Measurements from ENCODE around the gene STPG2. TPM values are rescaled to one million over a fixed set of nuclear protein-coding genes. Genes with fewer than 3 reads are reported as not detected.

The STPG2 gene
- total RNA-seq, 2 donors from 2014 or later = 0.66 to 1.6 TPM

DNA sequence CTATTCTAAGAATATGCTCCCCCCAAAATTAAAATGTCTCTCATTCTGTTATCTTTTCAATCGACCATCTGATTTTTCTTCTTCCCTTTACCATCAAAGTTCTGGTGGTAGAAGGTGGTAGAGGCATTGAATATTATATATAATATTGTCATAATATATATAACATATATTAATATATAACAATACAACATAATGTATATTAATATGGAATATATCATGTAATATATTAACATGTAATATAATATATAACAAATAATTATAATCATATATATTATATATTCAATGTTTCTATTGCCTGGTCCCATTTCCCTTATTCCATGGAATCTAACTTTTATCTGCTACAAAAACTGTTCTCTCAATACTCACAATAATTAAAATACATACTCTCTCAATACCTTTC, 40.6 kb downstream of the STPG2 start:
- no peaks in the 10 kb centered on the region for H3K9me3 ChIP-seq
- 41 to 44% methylated on average over 1 of the region's 1 CpG for WGBS, 2 donors
- H3K27ac ChIP-seq = no peak overlapping the region
- intact Hi-C loops (cut with DNase I) = no loop called here
- DNase-seq (no peak), ATAC-seq (no peak)
- H3K4me3 ChIP-seq = no peak overlapping the region
- no peaks in the 10 kb centered on the region for H3K4me1 ChIP-seq
- H3K36me3 ChIP-seq (replicated peaks in 1 of 2; ENCODE audit: insufficient read depth in 1 of 2, low read depth in 2 of 2) = no peaks in the 10 kb centered on the region
- H3K27me3 ChIP-seq = no peaks in the 10 kb centered on the region
- TF ChIP-seq, protein P1, sequence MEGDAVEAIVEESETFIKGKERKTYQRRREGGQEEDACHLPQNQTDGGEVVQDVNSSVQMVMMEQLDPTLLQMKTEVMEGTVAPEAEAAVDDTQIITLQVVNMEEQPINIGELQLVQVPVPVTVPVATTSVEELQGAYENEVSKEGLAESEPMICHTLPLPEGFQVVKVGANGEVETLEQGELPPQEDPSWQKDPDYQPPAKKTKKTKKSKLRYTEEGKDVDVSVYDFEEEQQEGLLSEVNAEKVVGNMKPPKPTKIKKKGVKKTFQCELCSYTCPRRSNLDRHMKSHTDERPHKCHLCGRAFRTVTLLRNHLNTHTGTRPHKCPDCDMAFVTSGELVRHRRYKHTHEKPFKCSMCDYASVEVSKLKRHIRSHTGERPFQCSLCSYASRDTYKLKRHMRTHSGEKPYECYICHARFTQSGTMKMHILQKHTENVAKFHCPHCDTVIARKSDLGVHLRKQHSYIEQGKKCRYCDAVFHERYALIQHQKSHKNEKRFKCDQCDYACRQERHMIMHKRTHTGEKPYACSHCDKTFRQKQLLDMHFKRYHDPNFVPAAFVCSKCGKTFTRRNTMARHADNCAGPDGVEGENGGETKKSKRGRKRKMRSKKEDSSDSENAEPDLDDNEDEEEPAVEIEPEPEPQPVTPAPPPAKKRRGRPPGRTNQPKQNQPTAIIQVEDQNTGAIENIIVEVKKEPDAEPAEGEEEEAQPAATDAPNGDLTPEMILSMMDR (IDR thresholded peaks at IDR 0.05) = no peak
- no peak for TF ChIP-seq POLR2A (IDR thresholded peaks at IDR 0.05)

DNA sequence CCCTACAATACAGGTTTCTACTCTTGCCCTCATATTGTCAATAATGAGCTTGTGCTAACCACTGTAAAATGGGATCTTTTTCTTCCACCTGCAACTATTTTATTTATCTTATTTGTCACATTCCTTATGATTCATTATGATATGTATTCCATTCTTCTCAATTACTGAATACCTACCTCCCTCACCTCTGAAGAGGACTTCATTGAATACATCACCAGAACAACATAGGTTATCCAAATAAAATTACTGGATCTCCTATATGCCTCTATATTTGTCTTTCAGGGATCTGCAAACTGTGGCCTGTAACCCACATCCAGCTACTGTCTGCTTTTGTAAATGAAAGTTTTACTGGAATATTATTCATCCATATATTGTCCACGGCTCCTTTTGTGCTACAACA, 41.3 kb downstream of the STPG2 start:
- DNase-seq (no peak), ATAC-seq (no peak)
- WGBS, 2 donors = 38 to 94% methylated on average over 1 of the region's 1 CpG
- TF ChIP-seq, protein P1 (IDR thresholded peaks at IDR 0.05) = no peak
- no peak for TF ChIP-seq POLR2A (IDR thresholded peaks at IDR 0.05)
- no peak overlapping the region for H3K4me3 ChIP-seq
- H3K4me1 ChIP-seq = no peaks in the 10 kb centered on the region
- H3K9me3 ChIP-seq = no peaks in the 10 kb centered on the region
- no peaks in the 10 kb centered on the region for H3K27me3 ChIP-seq
- no peaks in the 10 kb centered on the region for H3K36me3 ChIP-seq (replicated peaks in 1 of 2; ENCODE audit: insufficient read depth in 1 of 2, low read depth in 2 of 2)
- intact Hi-C loops (cut with DNase I) = no loop called here
- no peak overlapping the region for H3K27ac ChIP-seq

DNA sequence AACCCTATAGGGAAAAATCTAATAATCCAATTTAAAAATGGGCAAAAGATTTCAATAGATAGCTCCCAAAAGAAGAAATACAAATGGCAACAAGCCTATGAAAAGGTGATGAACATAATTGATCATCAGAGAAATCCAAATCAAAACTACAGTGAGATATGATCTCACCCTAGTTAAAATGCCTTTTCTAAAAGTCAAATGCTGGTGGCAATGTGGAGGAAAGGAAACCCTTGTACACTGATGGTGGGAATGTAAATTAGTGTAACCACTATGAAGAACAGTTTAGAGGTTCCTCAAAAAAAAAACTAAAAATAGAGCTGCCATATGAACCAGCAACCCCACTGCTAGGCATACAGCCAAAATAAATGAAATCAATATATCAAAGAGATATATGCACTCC, 44.5 kb downstream of the STPG2 start:
- no peak for ATAC-seq
- intact Hi-C loops (cut with DNase I) = no loop called here
- no peaks in the 10 kb centered on the region for H3K27me3 ChIP-seq

DNA sequence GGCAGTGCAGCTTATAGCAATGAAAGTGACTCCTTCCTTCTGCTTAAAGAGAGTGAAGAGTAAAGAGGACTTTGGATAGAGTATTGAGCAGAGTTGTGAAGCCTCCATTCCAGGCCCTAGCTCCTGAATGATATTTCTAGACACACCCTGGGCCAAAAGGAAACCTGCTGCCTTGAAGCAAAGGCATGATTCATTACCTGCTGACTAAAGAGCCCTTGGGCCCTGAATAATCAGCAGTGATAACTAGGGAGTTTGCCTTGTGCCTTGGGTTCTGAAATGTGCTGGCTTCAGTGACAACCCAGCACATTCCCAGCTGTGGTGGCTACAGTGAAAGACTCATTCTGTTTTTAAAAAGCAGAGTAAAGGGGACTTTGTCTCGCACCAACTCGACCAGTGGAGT, 49.2 kb downstream of the STPG2 start:
- WGBS, 2 donors = 82 to 93% methylated on average over 2 of the region's 2 CpGs
- no peak overlapping the region for H3K4me3 ChIP-seq
- H3K27me3 ChIP-seq = no peaks in the 10 kb centered on the region
- DNase-seq (no peak), ATAC-seq (no peak)
- H3K9me3 ChIP-seq = no peaks in the 10 kb centered on the region
- no peaks in the 10 kb centered on the region for H3K4me1 ChIP-seq
- H3K27ac ChIP-seq = no peak overlapping the region
- intact Hi-C loops (cut with DNase I) = no loop called here
- H3K36me3 ChIP-seq (replicated peaks in 1 of 2; ENCODE audit: insufficient read depth in 1 of 2, low read depth in 2 of 2) = no peaks in the 10 kb centered on the region
- TF ChIP-seq POLR2A (IDR thresholded peaks at IDR 0.05) = no peak

More for the DNA sequence above, 44.5 kb downstream of the STPG2 start:
- Histone ChIP-seq H3K4me3 (no peak overlapping the region), H3K9me3 (no peaks in the 10 kb centered on the region), H3K4me1 (no peaks in the 10 kb centered on the region), H3K27ac (no peak overlapping the region), H3K36me3 (replicated peaks in 1 of 2; ENCODE audit: insufficient read depth in 1 of 2, low read depth in 2 of 2) (no peaks in the 10 kb centered on the region)
- TF ChIP-seq, protein P1 (IDR thresholded peaks at IDR 0.05) = no peak
- no peak for TF ChIP-seq POLR2A (IDR thresholded peaks at IDR 0.05)
- DNase-seq = no peak

DNA sequence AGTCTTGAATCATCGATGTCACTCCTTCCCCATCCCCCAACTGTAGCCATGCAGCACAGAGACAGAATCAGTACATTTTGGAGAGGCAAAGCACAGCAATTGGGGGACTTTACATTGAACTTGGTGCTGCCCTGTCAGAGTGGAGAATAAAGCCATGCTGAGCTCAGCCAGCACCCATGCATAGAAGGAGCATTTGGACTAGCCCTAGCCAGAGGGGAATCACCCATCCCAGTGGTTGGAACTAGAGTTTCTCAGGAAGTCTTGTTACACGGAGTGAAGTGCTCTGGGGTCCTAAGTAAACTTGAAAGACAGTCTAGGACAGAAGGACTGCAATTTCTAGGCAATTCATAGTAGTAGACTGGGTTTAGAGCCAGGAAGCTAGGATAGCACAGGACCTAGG, 49.6 kb downstream of the STPG2 start:
- no peak overlapping the region for H3K27ac ChIP-seq
- no peak overlapping the region for H3K4me3 ChIP-seq
- no peaks in the 10 kb centered on the region for H3K27me3 ChIP-seq
- ATAC-seq (no peak), DNase-seq (no peak)
- 60 to 79% methylated on average over 2 of the region's 2 CpGs for WGBS, 2 donors
- intact Hi-C loops (cut with DNase I) = no loop called here
- H3K9me3 ChIP-seq = no peaks in the 10 kb centered on the region
- TF ChIP-seq, protein P1 (IDR thresholded peaks at IDR 0.05) = no peak
- no peak for TF ChIP-seq POLR2A (IDR thresholded peaks at IDR 0.05)
- H3K4me1 ChIP-seq = no peaks in the 10 kb centered on the region
- no peaks in the 10 kb centered on the region for H3K36me3 ChIP-seq (replicated peaks in 1 of 2; ENCODE audit: insufficient read depth in 1 of 2, low read depth in 2 of 2)
